ENCODE results near the gene ATP8B4. TPM values are rescaled to one million over a fixed set of nuclear protein-coding genes. Genes with fewer than 3 reads are reported as not detected.
A peak's percentile ranks its signal among the peaks of the same experiment; 100 is the strongest.
"Not testable (repeated sequence)": the region's sequence is repeated elsewhere in the genome, so short reads cannot be mapped to it uniquely, and the experiment has no call there.

ATP8B4 gene
- total and polyA plus RNA-seq, 3 experiments from 2014 or later: 0.23 to 8.9 (median 8.5) TPM

DNA sequence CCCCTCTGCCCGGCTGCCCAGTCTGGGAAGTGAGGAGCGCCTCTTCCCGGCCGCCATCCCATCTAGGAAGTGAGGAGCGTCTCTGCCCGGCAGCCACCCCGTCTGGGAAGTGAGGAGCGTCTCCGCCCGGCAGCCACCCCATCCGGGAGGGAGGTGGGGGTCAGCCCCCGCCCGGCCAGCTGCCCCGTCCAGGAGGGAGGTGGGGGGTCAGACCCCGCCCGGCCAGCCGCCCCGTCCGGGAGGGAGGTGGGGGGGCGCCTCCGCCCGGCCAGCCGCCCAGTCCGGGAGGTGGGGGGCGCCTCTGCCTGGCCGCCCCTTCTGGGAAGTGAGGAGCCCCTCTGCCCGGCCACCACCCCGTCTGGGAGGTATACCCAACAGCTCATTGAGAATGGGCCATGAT is 39.2 kb upstream of the ATP8B4 start:
- POLR2A ChIA-PET; H3K27ac Mint-ChIP-seq; H3K36me3 Mint-ChIP-seq; H3K4me3 Mint-ChIP-seq; H3K4me1 ChIP-seq (ENCODE audit: insufficient read depth, low read length); H3K27ac ChIP-seq (ENCODE audit: low read depth, low read length); H3K4me1 Mint-ChIP-seq; H3K27me3 Mint-ChIP-seq; DNase-seq; H3K36me3 ChIP-seq (ENCODE audit: insufficient read depth, low read length); H3K4me3 ChIP-seq (ENCODE audit: low read length); H3K9me3 ChIP-seq (ENCODE audit: low read length); CTCF ChIA-PET; H3K27me3 ChIP-seq (ENCODE audit: insufficient read depth, low read length, poor library complexity, severe bottlenecking): not testable (repeated sequence)
- H3K9me3 Mint-ChIP-seq: peaks cover 12 to 27% (median 18%) of the 10 kb centered on the region in 5 donors

DNA sequence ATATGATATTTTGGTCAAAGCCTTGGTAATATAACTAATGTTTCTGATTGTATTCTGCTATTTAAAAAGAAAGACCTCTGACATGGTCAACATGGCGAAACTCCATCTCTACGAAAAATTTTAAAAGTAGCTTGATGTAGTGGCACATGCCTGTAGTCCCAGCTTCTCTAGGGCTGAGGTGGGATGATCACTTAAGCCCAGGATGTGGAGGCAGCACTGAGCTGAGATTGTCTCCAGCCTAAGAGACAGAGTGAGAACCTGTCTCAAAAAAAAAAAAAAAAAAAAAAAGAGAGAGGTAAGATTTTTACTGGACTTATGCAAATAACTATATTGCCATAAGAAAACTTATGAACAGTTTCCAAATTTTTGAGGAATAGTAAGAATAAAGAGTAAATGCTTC is 32.4 kb upstream of the ATP8B4 start:
- H3K9me3 Mint-ChIP-seq: peaks cover 5 to 16% (median 9%) of the 10 kb centered on the region in 5 donors
- Histone ChIP-seq H3K9me3 (ENCODE audit: low read length) (peaks cover 3% of the 10 kb centered on the region), H3K4me1 (ENCODE audit: insufficient read depth, low read length) (no peaks in the 10 kb centered on the region), H3K27ac (ENCODE audit: low read depth, low read length) (no peak overlapping the region), H3K36me3 (ENCODE audit: insufficient read depth, low read length) (no peaks in the 10 kb centered on the region), H3K4me3 (ENCODE audit: low read length) (no peak overlapping the region), H3K27me3 (ENCODE audit: insufficient read depth, low read length, poor library complexity, severe bottlenecking) (no peaks in the 10 kb centered on the region)
- DNase-seq: no peak
- H3K4me1 Mint-ChIP-seq: no peaks in the 10 kb centered on the region
- peaks cover 0 to 1% of the 10 kb centered on the region in 2 donors for H3K27me3 Mint-ChIP-seq
- H3K36me3 Mint-ChIP-seq: no peaks in the 10 kb centered on the region
- POLR2A ChIA-PET: no interaction called here
- H3K4me3 Mint-ChIP-seq: no peak overlapping the region
- CTCF ChIA-PET: no interaction called here
- H3K27ac Mint-ChIP-seq: no peak overlapping the region

DNA sequence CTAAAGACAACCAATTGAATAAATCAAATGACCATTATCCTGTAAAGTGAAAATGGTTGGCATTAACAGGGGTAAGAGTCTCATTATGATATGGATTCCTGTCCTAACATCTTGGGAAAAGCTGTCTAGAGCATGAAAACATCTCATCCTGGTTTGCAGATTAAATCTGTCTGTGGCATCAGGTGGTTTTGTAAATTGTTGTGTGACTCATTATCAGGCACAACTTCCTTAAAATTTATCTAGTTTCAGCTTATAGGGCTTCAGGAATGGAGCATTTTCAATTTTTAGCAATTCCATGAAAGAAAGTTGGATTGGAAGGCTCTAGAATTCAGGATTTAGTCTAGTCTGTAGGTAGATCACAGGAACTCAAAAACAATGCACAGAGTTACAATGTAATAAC is 31.8 kb upstream of the ATP8B4 start:
- Histone ChIP-seq H3K9me3 (ENCODE audit: low read length) (peaks cover 3% of the 10 kb centered on the region), H3K4me1 (ENCODE audit: insufficient read depth, low read length) (no peaks in the 10 kb centered on the region), H3K27me3 (ENCODE audit: insufficient read depth, low read length, poor library complexity, severe bottlenecking) (no peaks in the 10 kb centered on the region), H3K36me3 (ENCODE audit: insufficient read depth, low read length) (no peaks in the 10 kb centered on the region), H3K27ac (ENCODE audit: low read depth, low read length) (no peak overlapping the region), H3K4me3 (ENCODE audit: low read length) (no peak overlapping the region)
- Mint-ChIP-seq H3K36me3 (no peaks in the 10 kb centered on the region), H3K9me3 (peaks cover 0 to 11% (median 4%) of the 10 kb centered on the region in 5 donors), H3K4me3 (no peak overlapping the region), H3K27me3 (peaks cover 0 to 1% of the 10 kb centered on the region in 2 donors), H3K27ac (no peak overlapping the region), H3K4me1 (no peaks in the 10 kb centered on the region)
- ChIA-PET POLR2A (no interaction called here), CTCF (no interaction called here)
- no peak for DNase-seq

DNA sequence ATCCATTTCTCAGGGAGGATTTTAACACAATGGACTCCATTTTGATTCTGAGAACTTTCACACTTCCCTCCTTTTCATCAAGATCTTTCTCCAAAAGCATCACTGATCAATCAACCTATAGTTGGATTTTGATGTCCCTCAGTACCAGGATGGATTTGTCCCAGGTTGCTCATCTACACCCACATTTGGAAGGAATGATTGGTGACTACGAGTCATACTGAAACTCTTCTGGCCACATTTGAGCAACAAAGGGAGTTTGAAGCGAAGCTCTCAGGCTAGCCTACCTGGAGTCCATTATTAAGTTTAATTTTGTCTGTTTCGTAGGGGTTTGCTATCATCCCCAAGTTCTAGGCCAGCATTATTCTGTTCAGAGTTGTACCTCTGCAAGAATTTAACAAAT is 31.3 kb upstream of the ATP8B4 start:
- Mint-ChIP-seq H3K4me1 (no peaks in the 10 kb centered on the region), H3K9me3 (peaks cover 0 to 8% (median under 1%) of the 10 kb centered on the region in 5 donors), H3K27me3 (peaks cover 0 to 1% of the 10 kb centered on the region in 2 donors), H3K27ac (no peak overlapping the region), H3K36me3 (no peaks in the 10 kb centered on the region), H3K4me3 (no peak overlapping the region)
- DNase-seq: no peak
- no peak overlapping the region for H3K4me3 ChIP-seq (ENCODE audit: low read length)
- H3K4me1 ChIP-seq (ENCODE audit: insufficient read depth, low read length): no peaks in the 10 kb centered on the region
- ChIA-PET CTCF (no interaction called here), POLR2A (no interaction called here)
- H3K9me3 ChIP-seq (ENCODE audit: low read length): no peaks in the 10 kb centered on the region
- no peak overlapping the region for H3K27ac ChIP-seq (ENCODE audit: low read depth, low read length)
- no peaks in the 10 kb centered on the region for H3K27me3 ChIP-seq (ENCODE audit: insufficient read depth, low read length, poor library complexity, severe bottlenecking)
- no peaks in the 10 kb centered on the region for H3K36me3 ChIP-seq (ENCODE audit: insufficient read depth, low read length)

DNA sequence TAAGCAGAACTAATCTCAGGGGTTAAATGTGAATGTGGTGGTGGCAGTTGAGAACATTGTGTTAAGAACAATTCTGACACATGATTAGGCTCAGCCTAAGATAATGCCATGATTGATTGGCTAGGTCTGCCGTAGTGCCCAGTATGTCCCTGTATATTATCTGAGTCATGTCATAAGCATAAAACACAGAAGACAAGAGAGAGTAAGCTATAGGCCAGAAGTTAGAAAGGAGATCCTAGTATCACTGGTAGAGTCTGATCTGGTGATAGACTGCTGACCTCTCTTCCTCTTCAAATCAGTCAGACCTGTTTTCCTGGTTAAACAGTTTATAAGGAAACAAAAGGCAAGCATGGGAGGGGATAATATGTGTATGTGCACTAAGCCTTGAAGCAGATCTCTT is 30.1 kb upstream of the ATP8B4 start:
- peaks cover 0 to 1% of the 10 kb centered on the region in 2 donors for H3K27me3 Mint-ChIP-seq
- no peak overlapping the region for H3K4me3 Mint-ChIP-seq
- no peak for DNase-seq
- Histone ChIP-seq H3K4me3 (ENCODE audit: low read length) (no peak overlapping the region), H3K27me3 (ENCODE audit: insufficient read depth, low read length, poor library complexity, severe bottlenecking) (no peaks in the 10 kb centered on the region), H3K36me3 (ENCODE audit: insufficient read depth, low read length) (no peaks in the 10 kb centered on the region), H3K27ac (ENCODE audit: low read depth, low read length) (no peak overlapping the region), H3K9me3 (ENCODE audit: low read length) (no peaks in the 10 kb centered on the region), H3K4me1 (ENCODE audit: insufficient read depth, low read length) (no peaks in the 10 kb centered on the region)
- no peak overlapping the region for H3K27ac Mint-ChIP-seq
- no peaks in the 10 kb centered on the region for H3K4me1 Mint-ChIP-seq
- ChIA-PET CTCF (no interaction called here), POLR2A (no interaction called here)
- no peaks in the 10 kb centered on the region for H3K36me3 Mint-ChIP-seq
- H3K9me3 Mint-ChIP-seq: peaks cover 0 to 5% (median 0%) of the 10 kb centered on the region in 5 donors

DNA sequence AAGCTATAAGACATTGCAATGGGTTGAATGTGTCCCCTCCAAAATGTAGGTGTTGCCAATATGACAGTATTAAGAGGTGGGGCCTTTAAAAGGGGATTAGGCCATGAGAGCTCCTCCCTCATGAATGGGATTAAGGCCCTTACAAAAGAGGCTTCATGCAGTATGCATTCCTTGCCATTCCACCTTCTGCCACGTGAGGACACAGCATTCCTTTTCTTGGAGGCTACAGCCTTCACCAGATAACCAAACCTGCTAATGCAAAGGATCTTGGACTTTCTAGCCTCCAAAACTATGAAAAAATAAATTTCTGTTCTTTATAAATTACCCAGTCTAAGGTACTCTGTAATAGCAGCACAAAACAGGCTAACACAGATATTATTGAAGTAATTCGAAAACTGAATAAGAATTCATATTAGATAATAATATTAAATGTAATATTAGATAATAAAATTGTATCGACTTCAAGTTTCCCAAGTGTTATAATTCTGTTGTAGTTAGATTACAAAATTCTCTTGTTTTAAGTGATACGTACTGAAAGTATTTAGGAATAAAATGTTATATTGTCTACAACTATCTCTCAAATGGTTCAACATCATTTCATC is 29.4 kb upstream of the ATP8B4 start:
- H3K4me3 ChIP-seq (ENCODE audit: low read length): no peak overlapping the region
- CTCF ChIA-PET: no interaction called here
- no peaks in the 10 kb centered on the region for H3K27me3 ChIP-seq (ENCODE audit: insufficient read depth, low read length, poor library complexity, severe bottlenecking)
- DNase-seq: no peak
- H3K9me3 Mint-ChIP-seq: peaks cover 0 to 4% (median 0%) of the 10 kb centered on the region in 5 donors
- POLR2A ChIA-PET: no interaction called here
- no peak overlapping the region for H3K4me3 Mint-ChIP-seq
- no peaks in the 10 kb centered on the region for H3K36me3 Mint-ChIP-seq
- no peak overlapping the region for H3K27ac ChIP-seq (ENCODE audit: low read depth, low read length)
- no peaks in the 10 kb centered on the region for H3K9me3 ChIP-seq (ENCODE audit: low read length)
- no peaks in the 10 kb centered on the region for H3K4me1 Mint-ChIP-seq
- H3K36me3 ChIP-seq (ENCODE audit: insufficient read depth, low read length): no peaks in the 10 kb centered on the region
- H3K27ac Mint-ChIP-seq: no peak overlapping the region
- H3K4me1 ChIP-seq (ENCODE audit: insufficient read depth, low read length): no peaks in the 10 kb centered on the region
- peaks cover 0 to 1% of the 10 kb centered on the region in 2 donors for H3K27me3 Mint-ChIP-seq

DNA sequence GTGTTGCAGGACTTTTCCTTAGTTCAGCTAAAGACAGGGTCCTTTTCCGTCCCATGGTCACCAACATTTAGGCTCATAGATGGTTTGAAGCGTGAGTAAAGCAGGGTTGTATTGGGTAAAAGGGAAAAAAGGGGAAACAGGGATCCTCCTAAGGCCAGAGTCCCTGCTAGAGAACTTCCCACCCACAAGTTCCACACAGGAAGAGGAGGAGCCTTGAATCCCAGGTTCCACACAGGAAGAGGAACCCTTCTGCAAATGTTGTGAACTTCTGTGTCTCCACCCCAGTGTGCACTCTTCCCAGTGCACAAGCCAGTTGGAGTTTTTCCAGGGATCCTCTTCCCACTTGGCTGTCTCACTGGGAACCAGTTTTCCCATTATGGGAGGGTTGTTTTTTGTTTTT is 27.6 kb upstream of the ATP8B4 start:
- no peaks in the 10 kb centered on the region for H3K36me3 Mint-ChIP-seq

DNA sequence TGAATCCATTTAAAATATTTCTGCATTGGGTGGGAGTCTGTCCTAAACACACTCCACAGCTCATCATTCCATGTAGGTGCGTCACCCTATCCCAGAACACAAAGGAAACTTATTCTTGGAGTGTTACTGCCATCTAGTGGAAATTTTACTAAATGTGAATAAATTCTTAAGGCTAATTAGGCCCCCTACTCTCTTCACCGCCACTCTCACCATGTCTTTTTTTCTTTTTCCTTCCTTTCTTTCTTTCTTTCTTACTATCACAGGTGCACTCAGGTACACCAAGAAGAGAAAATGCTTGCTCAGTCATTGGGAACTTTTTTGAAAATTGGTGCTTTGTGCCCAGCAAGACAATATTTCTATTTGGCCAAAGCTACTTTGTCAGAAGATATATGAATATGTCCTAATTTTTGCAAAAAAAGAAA is 26.4 kb upstream of the ATP8B4 start:
- Mint-ChIP-seq H3K9me3 (no peaks in the 10 kb centered on the region), H3K4me1 (no peaks in the 10 kb centered on the region), H3K27me3 (peaks cover 0 to 1% of the 10 kb centered on the region in 2 donors), H3K4me3 (no peak overlapping the region), H3K27ac (no peak overlapping the region), H3K36me3 (no peaks in the 10 kb centered on the region)
- CTCF ChIA-PET: interaction anchor here (0.6 to 2.5 kb wide), 9 partner anchors 12 to 1784 kb away, joined by 3 to 16 read pairs (median 4); no protein-coding TSS in a partner anchor
- H3K4me3 ChIP-seq (ENCODE audit: low read length): no peak overlapping the region
- no peaks in the 10 kb centered on the region for H3K9me3 ChIP-seq (ENCODE audit: low read length)
- no peaks in the 10 kb centered on the region for H3K27me3 ChIP-seq (ENCODE audit: insufficient read depth, low read length, poor library complexity, severe bottlenecking)
- H3K4me1 ChIP-seq (ENCODE audit: insufficient read depth, low read length): no peaks in the 10 kb centered on the region
- no peaks in the 10 kb centered on the region for H3K36me3 ChIP-seq (ENCODE audit: insufficient read depth, low read length)
- DNase-seq: peak in 2 of 5 donors; percentile 30 to 31
- POLR2A ChIA-PET: no interaction called here
- H3K27ac ChIP-seq (ENCODE audit: low read depth, low read length): no peak overlapping the region

More for the DNA sequence above, 27.6 kb upstream of the ATP8B4 start:
- DNase-seq: no peak
- H3K27me3 ChIP-seq (ENCODE audit: insufficient read depth, low read length, poor library complexity, severe bottlenecking): no peaks in the 10 kb centered on the region
- H3K4me1 Mint-ChIP-seq: no peaks in the 10 kb centered on the region
- no peaks in the 10 kb centered on the region for H3K9me3 ChIP-seq (ENCODE audit: low read length)
- H3K36me3 ChIP-seq (ENCODE audit: insufficient read depth, low read length): no peaks in the 10 kb centered on the region
- ChIA-PET POLR2A (no interaction called here), CTCF (interaction anchor here (2.5 kb wide), 1 partner anchor 1285 kb away, joined by 16 read pairs; no protein-coding TSS in a partner anchor)
- H3K27me3 Mint-ChIP-seq: peaks cover 0 to 1% of the 10 kb centered on the region in 2 donors
- H3K9me3 Mint-ChIP-seq: no peaks in the 10 kb centered on the region
- no peak overlapping the region for H3K4me3 ChIP-seq (ENCODE audit: low read length)
- H3K27ac Mint-ChIP-seq: no peak overlapping the region
- H3K4me1 ChIP-seq (ENCODE audit: insufficient read depth, low read length): no peaks in the 10 kb centered on the region
- no peak overlapping the region for H3K27ac ChIP-seq (ENCODE audit: low read depth, low read length)
- no peak overlapping the region for H3K4me3 Mint-ChIP-seq

Data from CD8-positive, alpha-beta memory T cell (primary cell).